Gastroesophageal sphincter (tissue), 4 donors: Measurements from ENCODE around the gene HSPB8. TPM values are rescaled to one million over a fixed set of nuclear protein-coding genes. Genes with fewer than 3 reads are reported as not detected.

Experiments used
- ATAC-seq: fragments of 150-250 bp; one replicate; pipeline ENCODE4 v1.9.1; 2016; ENCODE audit warnings: mild to moderate bottlenecking, moderate library complexity
- H3K27ac ChIP-seq, 4 donors: fragments of 200-600 bp; sonication (generic) in 3 of 4; 1 replicate in 3 of 4; 2 replicates in 1 of 4; pipeline ENCODE4 v1.5.1; 2016 to 2019
- H3K27me3 ChIP-seq: fragments of 200-600 bp; sonication (generic); one replicate; pipeline ENCODE4 v1.5.1; 2019
- H3K36me3 ChIP-seq, 2 donors: fragments of 200-600 bp; sonication (generic); one replicate each; pipeline ENCODE4 v1.5.1; 2019; ENCODE audit warnings: control low read depth in 1 of 2
- H3K4me1 ChIP-seq, 3 donors: fragments of 200-600 bp; sonication (generic); 1 replicate in 2 of 3; 2 replicates in 1 of 3; pipeline ENCODE4 v1.5.1; 2016 to 2019; ENCODE audit warnings: control low read depth in 2 of 3
- H3K4me3 ChIP-seq, 2 donors: fragments of 200-600 bp; sonication (generic); one replicate each; pipeline ENCODE4 v1.5.1; 2019; ENCODE audit warnings: mild to moderate bottlenecking in 1 of 2, moderate library complexity in 1 of 2
- H3K9me3 ChIP-seq, 3 donors: fragments of 200-600 bp; sonication (generic); one replicate each; pipeline ENCODE4 v1.5.1; 2017 to 2019; ENCODE audit warnings: control low read depth in 2 of 3
- CTCF ChIP-seq, 4 experiments: fragments of 200-600 bp in 2 of 4; fragments of 450-650 bp in 2 of 4; sonication (generic) in 1 of 4; IDR thresholded peaks; one replicate each; pipeline ENCODE4 v1.5.1; 2017 to 2019; ENCODE audit warnings: antibody characterized with exemption in 4 of 4, mild to moderate bottlenecking in 2 of 4, moderate library complexity in 2 of 4
- EP300 ChIP-seq: sonication (generic); formaldehyde crosslinking; IDR thresholded peaks from one replicate; pipeline ENCODE4 v1.6.1; 2017; ENCODE audit warnings: antibody characterized with exemption, mild to moderate bottlenecking
- POLR2A ChIP-seq, 2 donors: fragments of 450-650 bp; IDR thresholded peaks; one replicate each; pipeline ENCODE4 v1.6.1; 2017; ENCODE audit warnings: antibody characterized with exemption in 2 of 2, mild to moderate bottlenecking in 2 of 2, moderate library complexity in 1 of 2
- POLR2AphosphoS5 ChIP-seq: sonication (generic); formaldehyde crosslinking; IDR thresholded peaks from one replicate; pipeline ENCODE4 v1.6.1; 2017; ENCODE audit warnings: antibody characterized with exemption
- WGBS, 2 donors: methylation state at CpG; one replicate each; pipeline ENCODE4 v1.1.5; 2018; ENCODE audit warnings: low coverage in 1 of 2; 5-methylcytosine and 5-hydroxymethylcytosine counted together
- total RNA-seq, 4 donors: library from RNA; depleted of rRNA; stranded (reverse); fragments of >200 nt; gene quantifications; one replicate each; pipeline ENCODE4 v1.1.0, GENCODE V29; 2016

HSPB8 gene
- total RNA-seq, 4 donors from 2014 or later, result 389 to 508 (median 448) TPM

DNA sequence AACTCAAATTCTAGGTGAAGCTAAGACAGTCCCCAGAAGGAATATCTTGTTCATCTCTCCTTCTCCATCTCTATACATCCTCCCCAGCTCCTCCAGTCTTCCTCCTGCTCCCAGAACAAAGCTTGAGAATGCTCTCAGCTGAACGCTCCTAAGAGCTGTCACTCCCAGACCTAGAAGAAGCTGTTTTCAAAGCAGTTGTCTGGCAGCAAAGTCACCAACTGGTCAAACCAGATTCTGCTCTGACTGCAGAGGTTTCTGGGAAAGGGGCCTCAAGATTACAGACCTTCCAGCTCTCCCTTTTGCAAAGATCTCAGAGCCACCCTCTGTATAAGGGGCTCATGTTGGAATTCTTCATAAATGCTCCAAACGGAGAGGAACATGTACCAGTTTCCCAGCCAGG is 9.6 kb upstream of the HSPB8 start:
- Histone ChIP-seq H3K27ac (no peak overlapping the region), H3K36me3 (no peaks in the 10 kb centered on the region), H3K9me3 (no peaks in the 10 kb centered on the region), H3K27me3 (no peaks in the 10 kb centered on the region), H3K4me1 (no peaks in the 10 kb centered on the region), H3K4me3 (no peak overlapping the region)
- WGBS, 2 donors, result 67 to 80% methylated on average over 1 to 2 of the region's 2 CpGs
- TF ChIP-seq POLR2A (IDR thresholded peaks at IDR 0.05) (no peak), CTCF (IDR thresholded peaks at IDR 0.05) (no peak), EP300 (no peak), POLR2AphosphoS5 (no peak)
- ATAC-seq, result no peak

DNA sequence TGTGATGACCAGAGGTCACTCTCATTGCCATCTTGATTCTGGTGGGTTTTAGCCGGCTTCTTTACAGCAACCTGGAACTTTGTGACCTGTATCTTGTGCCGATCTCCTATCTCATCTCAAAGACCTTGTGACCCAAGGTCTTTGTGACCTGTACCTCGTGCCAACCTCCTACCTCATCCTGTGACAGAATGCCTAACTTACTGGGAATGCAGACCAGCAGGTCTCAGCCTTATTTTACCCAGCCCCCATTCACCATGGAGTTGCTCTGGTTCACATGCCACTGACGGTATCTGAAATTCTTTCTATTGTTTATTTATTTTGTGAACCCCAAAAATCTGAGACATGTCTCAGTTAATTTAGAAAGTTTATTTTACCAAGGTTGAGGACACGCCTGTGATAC is 7.4 kb upstream of the HSPB8 start:
- H3K27me3 ChIP-seq, result no peaks in the 10 kb centered on the region
- 64 to 67% methylated on average over 3 to 4 of the region's 5 CpGs for WGBS, 2 donors
- peaks cover 0 to 8% (median 0%) of the 10 kb centered on the region in 3 donors for H3K4me1 ChIP-seq
- no peak for TF ChIP-seq EP300
- TF ChIP-seq POLR2A (IDR thresholded peaks at IDR 0.05), result no peak
- no peak for TF ChIP-seq POLR2AphosphoS5
- TF ChIP-seq CTCF (IDR thresholded peaks at IDR 0.05), result no peak
- no peak overlapping the region for H3K4me3 ChIP-seq
- no peaks in the 10 kb centered on the region for H3K36me3 ChIP-seq
- H3K27ac ChIP-seq, result no peak overlapping the region
- ATAC-seq, result no peak
- no peaks in the 10 kb centered on the region for H3K9me3 ChIP-seq

- Histone ChIP-seq H3K9me3 (no peaks in the 10 kb centered on the region), H3K27me3 (no peaks in the 10 kb centered on the region), H3K36me3 (no peaks in the 10 kb centered on the region), H3K4me3 (no peak overlapping the region), H3K27ac (no peak overlapping the region), H3K4me1 (peaks cover 0 to 14% (median 4%) of the 10 kb centered on the region in 3 donors)
- 66 to 74% methylated on average over 10 to 13 of the region's 15 CpGs for WGBS, 2 donors
- ATAC-seq, result no peak
- TF ChIP-seq EP300, result no peak
- no peak for TF ChIP-seq CTCF (IDR thresholded peaks at IDR 0.05)
- no peak for TF ChIP-seq POLR2AphosphoS5
- TF ChIP-seq POLR2A (IDR thresholded peaks at IDR 0.05), result no peak
Measured at GRCh38 chr12:119171691-119172425, 6.9 kb upstream of the HSPB8 start.

DNA sequence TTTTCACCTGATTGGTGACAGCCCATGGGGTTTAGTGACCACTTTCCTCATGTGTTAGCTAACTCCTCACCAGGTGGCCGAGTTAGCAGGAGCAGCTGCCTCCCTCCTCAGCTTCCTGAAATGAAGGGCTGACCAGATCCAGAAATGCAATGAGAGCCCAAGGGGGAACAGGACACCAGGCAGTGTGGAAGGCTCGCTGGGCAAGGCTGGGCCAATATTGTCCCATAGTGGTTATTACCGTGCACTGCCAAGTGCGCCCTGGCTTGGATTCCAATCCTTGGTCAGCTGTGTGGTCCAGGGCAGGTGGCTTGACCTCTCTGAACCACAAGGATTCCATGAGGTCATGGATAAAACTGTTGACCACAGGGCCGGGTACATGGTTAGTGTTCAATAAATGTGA is 3.6 kb upstream of the HSPB8 start:
- H3K4me1 ChIP-seq, result peaks cover 0 to 27% (median 10%) of the 10 kb centered on the region in 3 donors
- peak overlapping the region in 3 of 4 donors; percentile 94 to 99 (median 98) for H3K27ac ChIP-seq
- H3K27me3 ChIP-seq, result no peaks in the 10 kb centered on the region
- TF ChIP-seq POLR2A (IDR thresholded peaks at IDR 0.05) (no peak), EP300 (no peak), CTCF (IDR thresholded peaks at IDR 0.05) (no peak)
- no peaks in the 10 kb centered on the region for H3K9me3 ChIP-seq
- H3K36me3 ChIP-seq, result no peaks in the 10 kb centered on the region
- 60% methylated on average over 1 of the region's 5 CpGs; no CpG with 5 or more reads in 1 of the 2 donors for WGBS, 2 donors
- no peak for ATAC-seq
- no peak overlapping the region for H3K4me3 ChIP-seq
